GM12878 (cell line): Measurements from ENCODE around the gene ECI1. TPM values are rescaled to one million over a fixed set of nuclear protein-coding genes. Genes with fewer than 3 reads are reported as not detected.

Experiments used
- BMI1 ChIP-seq: fragments of 450-650 bp; IDR thresholded peaks from 2 replicates; pipeline ENCODE4 v1.6.1; 2016; ENCODE audit warnings: mild to moderate bottlenecking, moderate library complexity, borderline replicate concordance
- BRCA1 ChIP-seq: IDR thresholded peaks from 2 replicates; pipeline ENCODE4 v1.6.1; 2011; ENCODE audit warnings: low read depth, low read length, improper control_type of control experiment
- FOS ChIP-seq: IDR thresholded peaks from 3 replicates; pipeline ENCODE4 v1.6.1; 2011; ENCODE audit warnings: borderline replicate concordance; ENCODE audit not compliant: insufficient read length; ENCODE audit errors: extremely low read depth
- GABPA ChIP-seq: IDR thresholded peaks from 2 replicates; pipeline ENCODE4 v1.6.1; 2014; ENCODE audit warnings: antibody characterized with exemption, low read depth, mild to moderate bottlenecking, inconsistent platforms
- HDAC2 ChIP-seq: fragments of 200-600 bp; sonication (generic); IDR thresholded peaks from 2 replicates; pipeline ENCODE4 v1.6.1; 2017
- JUND ChIP-seq: IDR thresholded peaks from 2 replicates; pipeline ENCODE4 v1.6.1; 2012; ENCODE audit warnings: low read depth, mild to moderate bottlenecking, low read length, improper control_type of control experiment, moderate library complexity
- NFIC ChIP-seq: IDR thresholded peaks from 2 replicates; pipeline ENCODE4 v1.6.1; 2012; ENCODE audit warnings: low read depth, mild to moderate bottlenecking, inconsistent platforms, low read length, moderate library complexity
- PAX8 ChIP-seq: fragments of 450-650 bp; IDR thresholded peaks from 2 replicates; pipeline ENCODE4 v1.6.1; 2017; ENCODE audit warnings: mild to moderate bottlenecking, moderate library complexity
- RELA ChIP-seq: fragments of 450-650 bp; IDR thresholded peaks from 2 replicates; pipeline ENCODE4 v1.8.0; 2014; ENCODE audit warnings: borderline replicate concordance; ENCODE audit not compliant: partially characterized antibody
- SMAD1 ChIP-seq: fragments of 450-650 bp; IDR thresholded peaks from 2 replicates; pipeline ENCODE4 v1.6.1; 2018; ENCODE audit warnings: mild to moderate bottlenecking, low read depth; ENCODE audit not compliant: partially characterized antibody
- SMC3 ChIP-seq: IDR thresholded peaks from 2 replicates; pipeline ENCODE4 v1.6.1; 2011; ENCODE audit warnings: low read length, improper control_type of control experiment, borderline replicate concordance
- SREBF2 ChIP-seq: IDR thresholded peaks from 2 replicates; pipeline ENCODE4 v1.6.1; 2012; ENCODE audit warnings: mild to moderate bottlenecking, low read length
- SUPT20H ChIP-seq: IDR thresholded peaks from 2 replicates; pipeline ENCODE4 v1.6.1; 2011; ENCODE audit warnings: low read depth, mild to moderate bottlenecking, low read length, moderate library complexity, borderline replicate concordance; ENCODE audit not compliant: control insufficient read depth
- WRNIP1 ChIP-seq: IDR thresholded peaks from 2 replicates; pipeline ENCODE4 v1.6.1; 2011; ENCODE audit warnings: low read depth, low read length, improper control_type of control experiment, borderline replicate concordance
- polyA plus RNA-seq, 11 experiments: library from polyadenylated mRNA; depleted of rRNA in 4 of 11; unstranded in 6 of 11; stranded (reverse) in 5 of 11; fragments of >200 nt; fragmentation: Nextera tagmentation in 4 of 11; fragmentation: Illumina TruSeq in 1 of 11; extraction: Ambion mirVana in 4 of 11; extraction: Trizol in 1 of 11; gene quantifications; 1 replicate in 1 of 11; 2 replicates in 10 of 11; pipeline versions ENCODE4 v1.2.1 to v1.2.3, GENCODE V29; 2011 to 2016; ENCODE audit warnings: inconsistent platforms in 2 of 11, missing spikeins in 2 of 11, low read depth in 1 of 11
- total RNA-seq, 4 experiments: library from RNA; depleted of rRNA in 3 of 4; stranded (reverse); fragments of >200 nt in 3 of 4; fragmentation: Illumina TruSeq in 1 of 4; extraction: Trizol in 1 of 4; gene quantifications; 2 replicates each; pipeline versions ENCODE4 v1.2.1 to v1.2.3, GENCODE V29; 2013 to 2021
- TF ChIP-seq, protein P1 (sequence below): fragments of 150-350 bp; IDR thresholded peaks from 2 replicates; pipeline ENCODE4 v1.6.1; 2016; ENCODE audit warnings: low read depth, low read length
- TF ChIP-seq, protein P2 (sequence below): IDR thresholded peaks from 2 replicates; pipeline ENCODE4 v1.6.1; 2011; ENCODE audit warnings: low read depth, low read length, improper control_type of control experiment, borderline replicate concordance
- TF ChIP-seq, protein P3 (sequence below): fragments of 450-650 bp; IDR thresholded peaks from 2 replicates; pipeline ENCODE4 v1.6.1; 2017; ENCODE audit warnings: mild to moderate bottlenecking, moderate library complexity
- TF ChIP-seq, protein P4 (sequence below): fragments of 450-650 bp; formaldehyde crosslinking; IDR thresholded peaks from 2 replicates; pipeline ENCODE4 v1.4.0; 2020; ENCODE audit warnings: mild to moderate bottlenecking, moderate library complexity

ECI1 gene
- total and polyA plus RNA-seq, 10 of the 15 experiments (the other 5 are each of a cell fraction or from before 2014, with no cell fraction given), result 2.2 to 82.1 (median 24.8) TPM

DNA sequence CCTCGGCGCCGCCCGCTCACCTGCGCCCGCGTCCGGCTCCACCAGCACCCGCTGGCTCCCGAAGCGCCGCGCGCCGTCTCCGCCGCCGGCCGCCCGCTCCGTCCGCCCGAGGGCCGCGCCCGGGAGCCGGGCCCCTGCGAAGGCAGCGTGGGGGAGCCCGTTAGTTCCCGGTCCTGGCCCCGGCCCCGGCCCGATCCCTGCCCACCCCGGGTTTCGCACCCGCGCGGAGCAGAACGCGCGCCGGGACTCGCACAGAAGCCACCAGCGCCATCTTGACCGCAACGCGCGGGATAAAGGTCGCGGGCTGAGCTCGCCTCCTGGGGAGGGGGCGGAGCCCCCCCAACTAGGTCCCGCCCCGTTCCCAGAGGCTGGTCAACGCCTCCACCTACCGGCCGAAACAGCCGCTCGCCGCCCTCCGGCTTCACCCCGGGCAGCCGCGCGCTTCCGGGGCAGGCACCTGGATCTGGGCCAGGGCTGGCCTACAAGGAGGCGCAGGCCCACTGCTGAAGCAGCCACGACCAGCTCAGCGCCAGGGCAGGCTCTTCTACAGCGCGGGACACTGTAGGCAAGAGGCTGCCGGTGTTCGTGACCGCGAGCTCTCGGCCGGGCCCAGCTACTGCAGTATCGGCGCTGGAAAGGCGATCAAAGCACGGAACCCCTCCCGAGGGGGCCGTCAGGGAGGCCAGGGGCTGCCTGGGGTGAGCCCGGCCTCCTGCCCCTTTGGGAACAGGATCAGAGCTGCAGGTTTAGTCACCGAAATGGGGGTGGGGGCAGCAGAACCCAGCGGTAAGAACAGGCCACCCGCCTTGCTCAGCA is at the start of gene ECI1 (continued):
- TF ChIP-seq, protein P1, sequence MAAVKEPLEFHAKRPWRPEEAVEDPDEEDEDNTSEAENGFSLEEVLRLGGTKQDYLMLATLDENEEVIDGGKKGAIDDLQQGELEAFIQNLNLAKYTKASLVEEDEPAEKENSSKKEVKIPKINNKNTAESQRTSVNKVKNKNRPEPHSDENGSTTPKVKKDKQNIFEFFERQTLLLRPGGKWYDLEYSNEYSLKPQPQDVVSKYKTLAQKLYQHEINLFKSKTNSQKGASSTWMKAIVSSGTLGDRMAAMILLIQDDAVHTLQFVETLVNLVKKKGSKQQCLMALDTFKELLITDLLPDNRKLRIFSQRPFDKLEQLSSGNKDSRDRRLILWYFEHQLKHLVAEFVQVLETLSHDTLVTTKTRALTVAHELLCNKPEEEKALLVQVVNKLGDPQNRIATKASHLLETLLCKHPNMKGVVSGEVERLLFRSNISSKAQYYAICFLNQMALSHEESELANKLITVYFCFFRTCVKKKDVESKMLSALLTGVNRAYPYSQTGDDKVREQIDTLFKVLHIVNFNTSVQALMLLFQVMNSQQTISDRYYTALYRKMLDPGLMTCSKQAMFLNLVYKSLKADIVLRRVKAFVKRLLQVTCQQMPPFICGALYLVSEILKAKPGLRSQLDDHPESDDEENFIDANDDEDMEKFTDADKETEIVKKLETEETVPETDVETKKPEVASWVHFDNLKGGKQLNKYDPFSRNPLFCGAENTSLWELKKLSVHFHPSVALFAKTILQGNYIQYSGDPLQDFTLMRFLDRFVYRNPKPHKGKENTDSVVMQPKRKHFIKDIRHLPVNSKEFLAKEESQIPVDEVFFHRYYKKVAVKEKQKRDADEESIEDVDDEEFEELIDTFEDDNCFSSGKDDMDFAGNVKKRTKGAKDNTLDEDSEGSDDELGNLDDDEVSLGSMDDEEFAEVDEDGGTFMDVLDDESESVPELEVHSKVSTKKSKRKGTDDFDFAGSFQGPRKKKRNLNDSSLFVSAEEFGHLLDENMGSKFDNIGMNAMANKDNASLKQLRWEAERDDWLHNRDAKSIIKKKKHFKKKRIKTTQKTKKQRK, result no peak
- TF ChIP-seq GABPA (no peak), SUPT20H (no peak), PAX8 (no peak), BMI1 (no peak), NFIC (no peak), FOS (no peak), BRCA1 (no peak), SMC3 (peak; percentile 31; the same call in 1 of the 2 replicates), HDAC2 (no peak), WRNIP1 (no peak), SREBF2 (no peak), RELA (peak; percentile 43), JUND (no peak), SMAD1 (peak; percentile 71)
- TF ChIP-seq, protein P2, sequence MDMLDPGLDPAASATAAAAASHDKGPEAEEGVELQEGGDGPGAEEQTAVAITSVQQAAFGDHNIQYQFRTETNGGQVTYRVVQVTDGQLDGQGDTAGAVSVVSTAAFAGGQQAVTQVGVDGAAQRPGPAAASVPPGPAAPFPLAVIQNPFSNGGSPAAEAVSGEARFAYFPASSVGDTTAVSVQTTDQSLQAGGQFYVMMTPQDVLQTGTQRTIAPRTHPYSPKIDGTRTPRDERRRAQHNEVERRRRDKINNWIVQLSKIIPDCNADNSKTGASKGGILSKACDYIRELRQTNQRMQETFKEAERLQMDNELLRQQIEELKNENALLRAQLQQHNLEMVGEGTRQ, result no peak
- TF ChIP-seq, protein P3, sequence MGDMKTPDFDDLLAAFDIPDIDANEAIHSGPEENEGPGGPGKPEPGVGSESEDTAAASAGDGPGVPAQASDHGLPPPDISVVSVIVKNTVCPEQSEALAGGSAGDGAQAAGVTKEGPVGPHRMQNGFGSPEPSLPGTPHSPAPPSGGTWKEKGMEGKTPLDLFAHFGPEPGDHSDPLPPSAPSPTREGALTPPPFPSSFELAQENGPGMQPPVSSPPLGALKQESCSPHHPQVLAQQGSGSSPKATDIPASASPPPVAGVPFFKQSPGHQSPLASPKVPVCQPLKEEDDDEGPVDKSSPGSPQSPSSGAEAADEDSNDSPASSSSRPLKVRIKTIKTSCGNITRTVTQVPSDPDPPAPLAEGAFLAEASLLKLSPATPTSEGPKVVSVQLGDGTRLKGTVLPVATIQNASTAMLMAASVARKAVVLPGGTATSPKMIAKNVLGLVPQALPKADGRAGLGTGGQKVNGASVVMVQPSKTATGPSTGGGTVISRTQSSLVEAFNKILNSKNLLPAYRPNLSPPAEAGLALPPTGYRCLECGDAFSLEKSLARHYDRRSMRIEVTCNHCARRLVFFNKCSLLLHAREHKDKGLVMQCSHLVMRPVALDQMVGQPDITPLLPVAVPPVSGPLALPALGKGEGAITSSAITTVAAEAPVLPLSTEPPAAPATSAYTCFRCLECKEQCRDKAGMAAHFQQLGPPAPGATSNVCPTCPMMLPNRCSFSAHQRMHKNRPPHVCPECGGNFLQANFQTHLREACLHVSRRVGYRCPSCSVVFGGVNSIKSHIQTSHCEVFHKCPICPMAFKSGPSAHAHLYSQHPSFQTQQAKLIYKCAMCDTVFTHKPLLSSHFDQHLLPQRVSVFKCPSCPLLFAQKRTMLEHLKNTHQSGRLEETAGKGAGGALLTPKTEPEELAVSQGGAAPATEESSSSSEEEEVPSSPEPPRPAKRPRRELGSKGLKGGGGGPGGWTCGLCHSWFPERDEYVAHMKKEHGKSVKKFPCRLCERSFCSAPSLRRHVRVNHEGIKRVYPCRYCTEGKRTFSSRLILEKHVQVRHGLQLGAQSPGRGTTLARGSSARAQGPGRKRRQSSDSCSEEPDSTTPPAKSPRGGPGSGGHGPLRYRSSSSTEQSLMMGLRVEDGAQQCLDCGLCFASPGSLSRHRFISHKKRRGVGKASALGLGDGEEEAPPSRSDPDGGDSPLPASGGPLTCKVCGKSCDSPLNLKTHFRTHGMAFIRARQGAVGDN, result no peak; the same call in 1 of the 2 replicates
- TF ChIP-seq, protein P4, sequence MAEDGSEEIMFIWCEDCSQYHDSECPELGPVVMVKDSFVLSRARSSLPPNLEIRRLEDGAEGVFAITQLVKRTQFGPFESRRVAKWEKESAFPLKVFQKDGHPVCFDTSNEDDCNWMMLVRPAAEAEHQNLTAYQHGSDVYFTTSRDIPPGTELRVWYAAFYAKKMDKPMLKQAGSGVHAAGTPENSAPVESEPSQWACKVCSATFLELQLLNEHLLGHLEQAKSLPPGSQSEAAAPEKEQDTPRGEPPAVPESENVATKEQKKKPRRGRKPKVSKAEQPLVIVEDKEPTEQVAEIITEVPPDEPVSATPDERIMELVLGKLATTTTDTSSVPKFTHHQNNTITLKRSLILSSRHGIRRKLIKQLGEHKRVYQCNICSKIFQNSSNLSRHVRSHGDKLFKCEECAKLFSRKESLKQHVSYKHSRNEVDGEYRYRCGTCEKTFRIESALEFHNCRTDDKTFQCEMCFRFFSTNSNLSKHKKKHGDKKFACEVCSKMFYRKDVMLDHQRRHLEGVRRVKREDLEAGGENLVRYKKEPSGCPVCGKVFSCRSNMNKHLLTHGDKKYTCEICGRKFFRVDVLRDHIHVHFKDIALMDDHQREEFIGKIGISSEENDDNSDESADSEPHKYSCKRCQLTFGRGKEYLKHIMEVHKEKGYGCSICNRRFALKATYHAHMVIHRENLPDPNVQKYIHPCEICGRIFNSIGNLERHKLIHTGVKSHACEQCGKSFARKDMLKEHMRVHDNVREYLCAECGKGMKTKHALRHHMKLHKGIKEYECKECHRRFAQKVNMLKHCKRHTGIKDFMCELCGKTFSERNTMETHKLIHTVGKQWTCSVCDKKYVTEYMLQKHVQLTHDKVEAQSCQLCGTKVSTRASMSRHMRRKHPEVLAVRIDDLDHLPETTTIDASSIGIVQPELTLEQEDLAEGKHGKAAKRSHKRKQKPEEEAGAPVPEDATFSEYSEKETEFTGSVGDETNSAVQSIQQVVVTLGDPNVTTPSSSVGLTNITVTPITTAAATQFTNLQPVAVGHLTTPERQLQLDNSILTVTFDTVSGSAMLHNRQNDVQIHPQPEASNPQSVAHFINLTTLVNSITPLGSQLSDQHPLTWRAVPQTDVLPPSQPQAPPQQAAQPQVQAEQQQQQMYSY (CRISPR knock-in tag), result no peak
